Measurements from ENCODE around the gene VKORC1.
"Not testable (repeated sequence)": the region's sequence is repeated elsewhere in the genome, so short reads cannot be mapped to it uniquely, and the experiment has no call there.

VKORC1 gene

GRCh38 chr16:31107465-31107867, 12.9 kb upstream of the VKORC1 start:
- peak overlapping the region; percentile 75 to 76 for H3K27ac ChIP-seq (ENCODE audit: low read depth in 2 of 2, low read length in 2 of 2)
- peaks cover 12 to 13% of the 10 kb centered on the region in 2 donors for H3K4me1 ChIP-seq (ENCODE audit: control insufficient read depth in 2 of 2, insufficient read depth in 2 of 2, low read length in 2 of 2)
- H3K9me3 ChIP-seq (ENCODE audit: control insufficient read depth in 2 of 2, low read length in 2 of 2): no peaks in the 10 kb centered on the region
- H3K36me3 ChIP-seq (ENCODE audit: control insufficient read depth in 2 of 2, insufficient read depth in 2 of 2, low read length in 2 of 2): peaks cover 22 to 29% of the 10 kb centered on the region in 2 donors
- H3K27me3 ChIP-seq (ENCODE audit: control insufficient read depth in 2 of 2, insufficient read depth in 2 of 2, low read length in 2 of 2): no peaks in the 10 kb centered on the region
- peak overlapping the region in 1 of 2 donors; percentile 74 for H3K4me3 ChIP-seq (ENCODE audit: low read length in 2 of 2)
- no peak overlapping the region for H3K9ac ChIP-seq (ENCODE audit: low read depth in 1 of 2, low read length in 2 of 2)

DNA sequence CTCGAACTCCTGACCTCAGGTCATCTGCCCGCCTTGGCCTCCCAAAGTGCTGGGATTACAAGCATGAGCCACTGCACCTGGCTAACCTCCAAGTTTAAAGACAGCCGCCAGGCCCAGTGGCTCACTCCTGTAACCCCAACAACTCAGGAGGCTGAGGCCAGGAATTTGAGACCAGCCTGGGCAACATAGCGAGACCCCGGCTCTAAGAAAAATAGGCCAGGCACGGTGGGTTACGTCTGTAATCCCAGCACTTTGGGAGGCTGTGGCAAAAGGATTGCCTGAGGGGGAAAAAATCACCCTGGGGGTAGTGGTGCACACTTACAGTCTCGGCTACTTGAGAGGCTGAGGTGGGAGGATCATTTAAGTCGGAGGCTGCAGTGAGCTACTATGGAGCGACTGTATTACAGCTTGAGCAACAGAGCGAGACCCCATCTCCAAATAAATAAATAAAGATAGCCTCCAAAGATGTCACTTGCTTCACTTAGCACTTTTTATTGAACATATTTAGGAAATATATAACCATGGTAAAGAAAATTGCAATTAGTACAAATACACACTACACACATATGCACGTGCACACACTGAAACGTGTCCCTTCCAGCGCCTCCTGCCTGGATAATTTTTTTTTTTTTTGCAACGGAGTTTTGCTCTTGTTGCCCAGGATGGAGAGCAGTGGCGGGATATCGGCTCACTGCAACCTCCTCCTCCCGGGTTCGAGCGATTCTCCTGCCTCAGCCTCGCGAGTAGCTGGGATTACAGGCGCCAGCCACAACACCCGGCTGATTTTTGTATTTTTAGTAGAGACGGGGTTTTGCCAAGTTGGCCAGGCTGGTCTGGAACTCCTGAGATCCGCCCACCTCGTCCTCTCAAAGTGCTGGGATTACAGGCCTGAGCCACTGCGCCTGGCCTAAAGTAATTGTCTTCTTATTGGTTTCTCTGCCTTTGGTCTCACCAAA, 12.2 kb upstream of the VKORC1 start:
- H3K4me1 ChIP-seq (ENCODE audit: control insufficient read depth in 2 of 2, insufficient read depth in 2 of 2, low read length in 2 of 2): peaks cover 12 to 13% of the 10 kb centered on the region in 2 donors
- H3K27me3 ChIP-seq (ENCODE audit: control insufficient read depth in 2 of 2, insufficient read depth in 2 of 2, low read length in 2 of 2): no peaks in the 10 kb centered on the region
- H3K27ac ChIP-seq (ENCODE audit: low read depth in 2 of 2, low read length in 2 of 2): no peak overlapping the region
- no peak overlapping the region for H3K9ac ChIP-seq (ENCODE audit: low read depth in 1 of 2, low read length in 2 of 2)
- H3K9me3 ChIP-seq (ENCODE audit: control insufficient read depth in 2 of 2, low read length in 2 of 2): no peaks in the 10 kb centered on the region
- no peak overlapping the region for H3K4me3 ChIP-seq (ENCODE audit: low read length in 2 of 2)
- peaks cover 15 to 22% of the 10 kb centered on the region in 2 donors for H3K36me3 ChIP-seq (ENCODE audit: control insufficient read depth in 2 of 2, insufficient read depth in 2 of 2, low read length in 2 of 2)

DNA sequence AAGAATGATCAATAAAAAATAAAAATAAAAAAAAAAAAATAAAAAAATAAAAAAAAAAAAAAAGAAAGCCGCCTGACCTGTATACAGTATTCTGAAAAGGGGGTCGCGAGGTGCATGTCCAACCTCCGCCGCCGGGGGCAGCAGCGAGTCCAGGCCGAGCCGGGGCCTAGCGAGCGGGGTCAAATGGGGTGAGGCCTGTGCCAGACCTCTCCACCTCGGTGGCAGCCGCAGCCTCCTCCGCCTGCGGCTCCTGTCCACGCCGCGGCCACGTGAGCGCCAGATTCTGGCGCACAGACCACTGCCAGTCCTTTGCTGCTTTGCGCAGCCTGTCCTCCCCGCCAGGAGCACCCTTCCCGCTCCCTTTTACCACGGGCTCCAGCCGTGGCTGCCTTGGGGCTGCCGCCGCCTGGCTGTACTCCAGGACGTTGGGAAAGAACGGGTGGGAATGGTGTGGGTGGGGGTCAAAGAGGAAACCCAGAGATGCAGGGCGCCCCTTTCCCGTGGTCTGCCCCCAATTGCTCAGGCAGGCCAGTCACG, 11.1 kb upstream of the VKORC1 start:
- Histone ChIP-seq H3K9me3 (ENCODE audit: control insufficient read depth in 2 of 2, low read length in 2 of 2) (no peaks in the 10 kb centered on the region), H3K27ac (ENCODE audit: low read depth in 2 of 2, low read length in 2 of 2) (peak overlapping the region in 1 of 2 donors; percentile 29), H3K27me3 (ENCODE audit: control insufficient read depth in 2 of 2, insufficient read depth in 2 of 2, low read length in 2 of 2) (no peaks in the 10 kb centered on the region), H3K4me1 (ENCODE audit: control insufficient read depth in 2 of 2, insufficient read depth in 2 of 2, low read length in 2 of 2) (peaks cover 12 to 13% of the 10 kb centered on the region in 2 donors), H3K4me3 (ENCODE audit: low read length in 2 of 2) (peak overlapping the region; percentile 45 to 50), H3K36me3 (ENCODE audit: control insufficient read depth in 2 of 2, insufficient read depth in 2 of 2, low read length in 2 of 2) (peaks cover 8 to 11% of the 10 kb centered on the region in 2 donors), H3K9ac (ENCODE audit: low read depth in 1 of 2, low read length in 2 of 2) (peak overlapping the region; percentile 20 to 71)

DNA sequence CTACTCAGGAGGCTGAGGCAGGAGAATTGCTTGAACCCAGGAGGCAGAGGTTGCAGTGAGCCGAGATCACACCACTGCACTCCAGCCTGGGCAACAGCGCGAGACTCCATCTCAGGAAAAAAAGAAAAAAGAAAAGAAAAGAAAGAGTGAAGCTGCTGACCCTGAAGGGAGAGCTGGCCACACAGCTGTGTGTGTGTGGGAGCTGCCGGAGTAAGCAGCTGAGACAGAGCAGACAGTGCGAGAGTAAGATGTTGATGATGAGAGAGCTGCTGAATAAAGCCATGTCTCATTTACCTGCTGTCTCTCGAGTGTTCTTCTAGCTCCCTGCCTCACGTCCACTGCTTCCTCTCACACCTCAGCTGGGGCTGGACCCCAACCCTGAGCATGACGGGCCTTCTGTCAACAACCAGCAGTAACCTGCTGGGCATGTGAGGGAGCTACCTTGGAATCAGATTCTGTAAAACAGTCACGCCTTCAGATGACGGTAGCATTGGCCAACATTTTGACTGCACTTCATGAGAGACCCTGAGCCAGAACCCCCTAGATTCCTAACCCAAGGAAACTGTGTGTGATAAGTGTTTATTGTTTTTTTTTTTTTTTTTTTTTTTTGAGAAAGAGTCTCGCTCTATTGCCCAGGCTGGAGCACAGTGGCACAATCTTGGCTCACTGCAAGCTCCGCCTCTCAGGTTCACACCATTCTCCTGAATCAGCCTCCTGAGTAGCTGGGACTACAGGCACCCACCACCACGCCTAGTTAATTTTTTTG, 6.5 kb upstream of the VKORC1 start:
- not testable (repeated sequence) for H3K9me3 ChIP-seq (ENCODE audit: control insufficient read depth in 2 of 2, low read length in 2 of 2); H3K4me3 ChIP-seq (ENCODE audit: low read length in 2 of 2); H3K27ac ChIP-seq (ENCODE audit: low read depth in 2 of 2, low read length in 2 of 2); H3K36me3 ChIP-seq (ENCODE audit: control insufficient read depth in 2 of 2, insufficient read depth in 2 of 2, low read length in 2 of 2); H3K9ac ChIP-seq (ENCODE audit: low read depth in 1 of 2, low read length in 2 of 2); H3K4me1 ChIP-seq (ENCODE audit: control insufficient read depth in 2 of 2, insufficient read depth in 2 of 2, low read length in 2 of 2); H3K27me3 ChIP-seq (ENCODE audit: control insufficient read depth in 2 of 2, insufficient read depth in 2 of 2, low read length in 2 of 2)

DNA sequence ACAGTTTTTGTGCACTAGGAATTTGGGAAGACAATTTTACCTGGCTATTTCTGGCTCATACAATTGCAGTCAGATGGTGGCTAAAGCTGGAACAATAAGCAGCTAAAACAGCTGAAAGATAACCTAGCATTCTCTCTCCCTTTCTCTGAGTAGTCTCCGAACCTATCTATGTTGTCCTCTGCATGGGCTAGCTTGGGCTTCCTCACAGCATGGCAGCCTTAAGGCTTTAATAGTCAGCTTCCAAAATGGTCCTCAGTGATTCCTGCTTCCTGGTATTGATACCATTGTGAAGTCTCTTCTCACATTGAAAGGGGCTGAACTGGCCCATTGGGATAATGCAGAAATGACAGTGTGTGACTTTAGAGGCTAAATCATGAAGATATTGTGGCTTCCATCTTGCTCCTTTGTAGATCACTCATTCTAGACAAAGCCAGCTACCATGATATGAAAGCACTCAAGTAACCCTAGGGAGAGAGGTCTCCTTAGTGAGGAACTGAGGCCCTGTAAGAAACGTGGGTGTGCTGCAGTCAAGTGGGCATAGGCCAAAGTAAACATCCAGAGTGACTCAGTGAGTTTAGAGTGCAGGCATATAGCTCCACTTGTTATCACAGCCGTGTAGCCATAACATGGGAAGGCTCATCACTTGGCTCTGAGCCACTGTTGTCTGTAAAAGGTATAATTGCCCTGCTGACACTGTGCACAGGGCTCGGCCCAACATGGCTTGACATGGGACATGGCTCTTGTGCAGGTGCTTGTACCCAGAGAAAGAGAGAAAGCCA, 5.5 kb upstream of the VKORC1 start:
- Histone ChIP-seq H3K4me3 (ENCODE audit: low read length in 2 of 2) (no peak overlapping the region), H3K27ac (ENCODE audit: low read depth in 2 of 2, low read length in 2 of 2) (no peak overlapping the region), H3K9me3 (ENCODE audit: control insufficient read depth in 2 of 2, low read length in 2 of 2) (no peaks in the 10 kb centered on the region), H3K9ac (ENCODE audit: low read depth in 1 of 2, low read length in 2 of 2) (no peak overlapping the region), H3K36me3 (ENCODE audit: control insufficient read depth in 2 of 2, insufficient read depth in 2 of 2, low read length in 2 of 2) (no peaks in the 10 kb centered on the region), H3K4me1 (ENCODE audit: control insufficient read depth in 2 of 2, insufficient read depth in 2 of 2, low read length in 2 of 2) (peaks cover 0 to 3% of the 10 kb centered on the region in 2 donors), H3K27me3 (ENCODE audit: control insufficient read depth in 2 of 2, insufficient read depth in 2 of 2, low read length in 2 of 2) (no peaks in the 10 kb centered on the region)

DNA sequence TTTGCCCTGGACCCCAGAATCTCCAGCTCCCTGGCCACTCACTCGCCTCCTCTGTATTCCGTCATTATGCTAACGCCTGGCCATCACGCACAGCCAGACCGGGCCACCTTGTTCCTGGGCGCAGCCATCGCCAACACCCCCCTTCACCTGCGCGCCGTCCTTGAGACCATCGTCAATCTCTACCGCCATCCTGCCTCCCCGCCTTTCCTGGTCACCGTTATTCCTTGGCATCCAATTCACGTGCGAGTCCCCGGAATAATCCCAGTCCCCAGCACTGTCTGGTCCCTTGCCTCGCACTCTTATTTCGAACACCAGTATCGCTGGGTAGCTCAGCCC, 541 bp downstream of the VKORC1 start:
- Histone ChIP-seq H3K4me1 (ENCODE audit: control insufficient read depth in 2 of 2, insufficient read depth in 2 of 2, low read length in 2 of 2) (peaks cover 10 to 14% of the 10 kb centered on the region in 2 donors), H3K36me3 (ENCODE audit: control insufficient read depth in 2 of 2, insufficient read depth in 2 of 2, low read length in 2 of 2) (peaks cover 5 to 7% of the 10 kb centered on the region in 2 donors), H3K27ac (ENCODE audit: low read depth in 2 of 2, low read length in 2 of 2) (peak overlapping the region; percentile 76 to 84), H3K27me3 (ENCODE audit: control insufficient read depth in 2 of 2, insufficient read depth in 2 of 2, low read length in 2 of 2) (no peaks in the 10 kb centered on the region), H3K4me3 (ENCODE audit: low read length in 2 of 2) (peak overlapping the region; percentile 91 to 95), H3K9ac (ENCODE audit: low read depth in 1 of 2, low read length in 2 of 2) (peak overlapping the region; percentile 60 to 81), H3K9me3 (ENCODE audit: control insufficient read depth in 2 of 2, low read length in 2 of 2) (no peaks in the 10 kb centered on the region)

DNA sequence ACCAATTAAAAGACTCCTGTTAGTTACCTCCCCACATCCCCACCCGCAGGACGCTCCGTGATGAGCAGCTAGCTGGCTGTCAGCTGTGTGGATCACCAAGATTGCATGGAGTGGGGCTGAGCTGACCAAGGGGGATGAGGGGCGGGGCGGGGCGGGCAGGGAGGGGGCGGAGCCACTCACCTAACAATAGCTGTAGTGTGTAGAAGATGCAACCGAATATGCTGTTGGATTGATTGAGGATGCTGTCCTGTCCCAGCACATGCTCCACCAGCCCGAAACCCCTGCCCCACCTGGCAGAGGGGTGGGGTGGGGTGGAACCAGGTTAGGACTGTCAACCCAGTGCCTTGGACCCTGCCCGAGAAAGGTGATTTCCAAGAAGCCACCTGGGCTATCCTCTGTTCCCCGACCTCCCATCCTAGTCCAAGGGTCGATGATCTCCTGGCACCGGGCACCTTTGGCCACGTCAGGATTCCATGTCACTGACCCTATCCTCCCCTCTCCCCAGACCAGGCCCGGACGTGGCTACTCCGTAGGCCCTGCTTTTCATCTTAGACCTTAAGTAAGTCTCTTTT, 1.4 kb downstream of the VKORC1 start:
- peaks cover 10 to 14% of the 10 kb centered on the region in 2 donors for H3K4me1 ChIP-seq (ENCODE audit: control insufficient read depth in 2 of 2, insufficient read depth in 2 of 2, low read length in 2 of 2)
- peak overlapping the region in 1 of 2 donors; percentile 34 for H3K9ac ChIP-seq (ENCODE audit: low read depth in 1 of 2, low read length in 2 of 2)
- no peaks in the 10 kb centered on the region for H3K27me3 ChIP-seq (ENCODE audit: control insufficient read depth in 2 of 2, insufficient read depth in 2 of 2, low read length in 2 of 2)
- H3K27ac ChIP-seq (ENCODE audit: low read depth in 2 of 2, low read length in 2 of 2): no peak overlapping the region
- peaks cover 5 to 9% of the 10 kb centered on the region in 2 donors for H3K36me3 ChIP-seq (ENCODE audit: control insufficient read depth in 2 of 2, insufficient read depth in 2 of 2, low read length in 2 of 2)
- H3K4me3 ChIP-seq (ENCODE audit: low read length in 2 of 2): no peak overlapping the region
- no peaks in the 10 kb centered on the region for H3K9me3 ChIP-seq (ENCODE audit: control insufficient read depth in 2 of 2, low read length in 2 of 2)

DNA sequence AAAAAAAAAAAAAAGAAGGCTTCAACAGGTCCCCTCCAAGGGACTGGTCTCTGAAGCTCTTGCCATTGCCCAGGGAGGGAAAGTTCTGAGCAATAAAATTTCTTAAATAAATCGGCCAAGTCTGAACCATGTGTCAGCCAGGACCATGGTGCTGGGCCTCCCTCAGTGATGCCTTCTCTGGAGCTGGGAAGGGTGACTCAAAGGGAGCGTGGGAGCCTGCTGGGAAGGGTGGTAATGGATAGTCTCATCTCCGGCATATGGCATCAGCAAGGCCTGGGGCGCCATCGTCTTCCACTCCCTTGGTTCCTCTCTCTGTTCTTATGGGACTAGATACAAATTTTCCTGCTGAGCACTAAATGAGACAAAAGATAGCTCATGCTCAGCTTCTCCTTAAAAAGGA, 2.3 kb downstream of the VKORC1 start:
- H3K36me3 ChIP-seq (ENCODE audit: control insufficient read depth in 2 of 2, insufficient read depth in 2 of 2, low read length in 2 of 2): peaks cover 8 to 9% of the 10 kb centered on the region in 2 donors
- H3K4me1 ChIP-seq (ENCODE audit: control insufficient read depth in 2 of 2, insufficient read depth in 2 of 2, low read length in 2 of 2): peaks cover 10 to 14% of the 10 kb centered on the region in 2 donors
- H3K27me3 ChIP-seq (ENCODE audit: control insufficient read depth in 2 of 2, insufficient read depth in 2 of 2, low read length in 2 of 2): no peaks in the 10 kb centered on the region
- H3K9ac ChIP-seq (ENCODE audit: low read depth in 1 of 2, low read length in 2 of 2): no peak overlapping the region
- no peak overlapping the region for H3K4me3 ChIP-seq (ENCODE audit: low read length in 2 of 2)
- H3K27ac ChIP-seq (ENCODE audit: low read depth in 2 of 2, low read length in 2 of 2): no peak overlapping the region
- H3K9me3 ChIP-seq (ENCODE audit: control insufficient read depth in 2 of 2, low read length in 2 of 2): no peaks in the 10 kb centered on the region

GRCh38 chr16:31090540-31090939, 4.1 kb downstream of the VKORC1 start:
- Histone ChIP-seq H3K9ac (ENCODE audit: low read depth in 1 of 2, low read length in 2 of 2) (peak overlapping the region in 1 of 2 donors; percentile 11), H3K4me3 (ENCODE audit: low read length in 2 of 2) (no peak overlapping the region), H3K9me3 (ENCODE audit: control insufficient read depth in 2 of 2, low read length in 2 of 2) (no peaks in the 10 kb centered on the region), H3K36me3 (ENCODE audit: control insufficient read depth in 2 of 2, insufficient read depth in 2 of 2, low read length in 2 of 2) (peaks cover 9 to 14% of the 10 kb centered on the region in 2 donors), H3K27me3 (ENCODE audit: control insufficient read depth in 2 of 2, insufficient read depth in 2 of 2, low read length in 2 of 2) (no peaks in the 10 kb centered on the region), H3K27ac (ENCODE audit: low read depth in 2 of 2, low read length in 2 of 2) (no peak overlapping the region), H3K4me1 (ENCODE audit: control insufficient read depth in 2 of 2, insufficient read depth in 2 of 2, low read length in 2 of 2) (peaks cover 10 to 12% of the 10 kb centered on the region in 2 donors)

Data from mucosa of rectum (tissue), 2 donors.